HCT116 (cell line): Measurements from ENCODE around the gene SLC6A17. TPM values are rescaled to one million over a fixed set of nuclear protein-coding genes. Genes with fewer than 3 reads are reported as not detected.

Experiments used
- ATAC-seq: fragments of 200-7000 bp; cut with Tn5 transposase; 2 replicates; pipeline ENCODE4 v1.9.1; 2020; ENCODE audit warnings: mild to moderate bottlenecking, moderate library complexity
- BruUV-seq: library from RNA; stranded (reverse); fragments of 400-500 nt; replicated peaks from 2 replicates; lab custom pipeline; 2021; lab: Mats Ljungman, UMichigan
- CTCF ChIA-PET: fragments of 300-600 bp; sonication (Branson Sonifier 250); formaldehyde crosslinking; loops from one replicate; lab custom pipeline; 2021; ENCODE audit warnings: antibody characterized with exemption; lab: Charles Lee
- POLR2A ChIA-PET: fragments of 300-600, 350-600 bp; sonication (Branson Sonifier 250); formaldehyde crosslinking; loops from one replicate; lab custom pipeline; 2021; ENCODE audit warnings: antibody characterized with exemption; lab: Charles Lee
- RAD21 ChIA-PET, 2 experiments: fragments of 300-600 bp; sonication (Branson Sonifier 250); formaldehyde crosslinking; loops; one replicate each; lab custom pipeline; 2023; ENCODE audit warnings: low total read pairs in 2 of 2; ENCODE audit not compliant: uncharacterized antibody in 2 of 2, unreplicated experiment in 2 of 2, low non-redundant PET in 1 of 2; lab: Charles Lee
- DNase-seq: peaks from one replicate; pipeline ENCODE4 v3.0.0-alpha.2; 2010; ENCODE audit warnings: low read depth, low spot score
- H2AFZ ChIP-seq: fragments of 200-600 bp; shearing (Covaris generic), sonication (generic); 2 replicates; pipeline ENCODE4 v1.6.1; 2017; ENCODE audit warnings: low read depth, mixed run types, mixed read lengths, antibody characterized with exemption, low read length; ENCODE audit not compliant: poor library complexity, severe bottlenecking
- H3K27ac ChIP-seq: 2 replicates; pipeline ENCODE4 v1.5.1; 2012; ENCODE audit warnings: low read depth, low read length
- H3K27me3 ChIP-seq: fragments of 200-600 bp; sonication (generic); 2 replicates; pipeline ENCODE4 v1.6.1; 2016; ENCODE audit warnings: mixed run types, low read length, mixed read lengths; ENCODE audit not compliant: insufficient read depth
- H3K36me3 ChIP-seq, 2 experiments: fragments of 200-500 bp in 1 of 2; fragments of 200-600 bp in 1 of 2; sonication (Bioruptor generic) in 1 of 2; sonication (generic) in 1 of 2; 2 replicates each; pipeline versions ENCODE4 v1.5.1 to v1.6.1; 2014 to 2016; ENCODE audit warnings: low read length in 2 of 2, inconsistent platforms in 1 of 2, mixed read lengths in 1 of 2, mixed run types in 1 of 2; ENCODE audit not compliant: insufficient read depth in 2 of 2, control insufficient read depth in 1 of 2
- H3K4me1 ChIP-seq, 2 experiments: fragments of 200-600 bp in 1 of 2; sonication (generic) in 1 of 2; 2 replicates each; pipeline versions ENCODE4 v1.5.1 to v1.6.1; 2012 to 2017; ENCODE audit warnings: low read length in 2 of 2, inconsistent platforms in 1 of 2, mild to moderate bottlenecking in 1 of 2, mixed read lengths in 1 of 2, mixed run types in 1 of 2, moderate library complexity in 1 of 2; ENCODE audit not compliant: insufficient read depth in 2 of 2, control insufficient read depth in 1 of 2
- H3K4me2 ChIP-seq: fragments of 200-600 bp; sonication (generic); 2 replicates; pipeline ENCODE4 v1.6.1; 2017; ENCODE audit warnings: mixed run types, low read length, mixed read lengths
- H3K4me3 ChIP-seq, 2 experiments: fragments of 200-600 bp in 1 of 2; sonication (generic) in 1 of 2; replicated peaks in 1 of 2; 2 replicates each; pipeline ENCODE4 v1.5.1; 2011 to 2016; ENCODE audit warnings: low read length in 2 of 2, control low read depth in 1 of 2, low read depth in 1 of 2, mild to moderate bottlenecking in 1 of 2, mixed read lengths in 1 of 2, mixed run types in 1 of 2
- H3K79me2 ChIP-seq: fragments of 200-600 bp; sonication (generic); 2 replicates; pipeline ENCODE4 v1.6.1; 2017; ENCODE audit warnings: mild to moderate bottlenecking, mixed run types, low read length, moderate library complexity, mixed read lengths; ENCODE audit not compliant: insufficient read depth
- H3K9ac ChIP-seq: fragments of 200-600 bp; sonication (generic); 2 replicates; pipeline ENCODE4 v1.6.1; 2016; ENCODE audit warnings: low read length, mixed read lengths
- H3K9me2 ChIP-seq: fragments of 200-600 bp; sonication (generic), shearing (Covaris generic); 2 replicates; pipeline ENCODE4 v1.6.1; 2017; ENCODE audit warnings: mixed run types, mild to moderate bottlenecking, moderate library complexity; ENCODE audit not compliant: insufficient read depth
- H3K9me3 ChIP-seq, 2 experiments: fragments of 200-500 bp in 1 of 2; fragments of 200-600 bp in 1 of 2; sonication (Bioruptor generic) in 1 of 2; sonication (generic) in 1 of 2; 2 replicates each; pipeline ENCODE4 v1.6.1; 2014 to 2017; ENCODE audit warnings: low read length in 2 of 2, mixed read lengths in 2 of 2, inconsistent platforms in 1 of 2, low read depth in 1 of 2, mild to moderate bottlenecking in 1 of 2, mixed run types in 1 of 2, moderate library complexity in 1 of 2; ENCODE audit not compliant: control insufficient read depth in 1 of 2, insufficient read depth in 1 of 2
- H4K20me1 ChIP-seq: fragments of 200-600 bp; sonication (generic), shearing (Covaris generic); 2 replicates; pipeline ENCODE4 v1.6.1; 2017; ENCODE audit warnings: mixed run types, mild to moderate bottlenecking, moderate library complexity; ENCODE audit not compliant: insufficient read depth
- CBX3 ChIP-seq: IDR thresholded peaks from 2 replicates; pipeline ENCODE4 v1.6.1; 2012; ENCODE audit warnings: low read depth
- CEBPB ChIP-seq: IDR thresholded peaks from 2 replicates; pipeline ENCODE4 v1.6.1; 2012; ENCODE audit warnings: low read depth
- CTCF ChIP-seq, 3 experiments: fragments of 200-600 bp in 1 of 3; sonication (generic) in 1 of 3; IDR thresholded peaks in 2 of 3; conservative IDR thresholded peaks in 1 of 3; 2 replicates each; pipeline ENCODE4 v1.5.1; 2012 to 2017; ENCODE audit warnings: low read depth in 2 of 3, low read length in 2 of 3, antibody characterized with exemption in 1 of 3, borderline replicate concordance in 1 of 3, control low read depth in 1 of 3, mild to moderate bottlenecking in 1 of 3, mixed read lengths in 1 of 3, mixed run types in 1 of 3, moderate library complexity in 1 of 3; ENCODE audit not compliant: insufficient read depth in 1 of 3
- EGR1 ChIP-seq: IDR thresholded peaks from 2 replicates; pipeline ENCODE4 v1.6.1; 2012; ENCODE audit warnings: low read depth
- EZH2 ChIP-seq: fragments of 200-600 bp; sonication (generic); IDR thresholded peaks from 2 replicates; pipeline ENCODE4 v1.6.1; 2017; ENCODE audit warnings: antibody characterized with exemption, mixed run types
- EZH2phosphoT487 ChIP-seq: fragments of 200-600 bp; IDR thresholded peaks from 2 replicates; pipeline ENCODE4 v1.6.1; 2018; ENCODE audit warnings: antibody characterized with exemption, borderline replicate concordance
- FOSL1 ChIP-seq: IDR thresholded peaks from 2 replicates; pipeline ENCODE4 v1.6.1; 2012; ENCODE audit warnings: low read depth
- JUND ChIP-seq: IDR thresholded peaks from 2 replicates; pipeline ENCODE4 v1.6.1; 2012
- RAD21 ChIP-seq: IDR thresholded peaks from 2 replicates; pipeline ENCODE4 v1.6.1; 2012; ENCODE audit warnings: low read depth, mild to moderate bottlenecking
- SIN3A ChIP-seq: IDR thresholded peaks from 2 replicates; pipeline ENCODE4 v1.6.1; 2012; ENCODE audit warnings: low read depth
- ZBTB33 ChIP-seq: IDR thresholded peaks from 2 replicates; pipeline ENCODE4 v1.6.1; 2011; ENCODE audit warnings: mild to moderate bottlenecking, low read length, moderate library complexity; ENCODE audit not compliant: insufficient replicate concordance; ENCODE audit errors: extremely low read depth
- intact Hi-C: fragments of 100-400 bp; cut with micrococcal nuclease; formaldehyde crosslinking; loops from 2 replicates; pipeline ENCODE4 v1.10.0; 2022
- total RNA-seq: library from RNA; stranded (reverse); gene quantifications from one replicate; pipeline ENCODE4 v1.2.1, GENCODE V29; 2021; ENCODE audit not compliant: unreplicated experiment

SLC6A17 gene
- total RNA-seq, 1 experiment from 2014 or later = 10.5 TPM

GRCh38 chr1:110223581-110223980 lies 73.3 kb downstream of the SLC6A17 start:
- Histone ChIP-seq H3K4me3 (no peak overlapping the region), H2AFZ (no peak overlapping the region)

More at GRCh38 chr1:110223581-110223980, 73.3 kb downstream of the SLC6A17 start:
- Histone ChIP-seq H3K27me3 (no peaks in the 10 kb centered on the region), H3K36me3 (peaks cover 0 to 2% of the 10 kb centered on the region in 2 experiments; a peak in 1 of 4 replicates), H3K9me2 (no peaks in the 10 kb centered on the region), H3K27ac (no peak overlapping the region), H4K20me1 (no peaks in the 10 kb centered on the region), H3K9me3 (no peaks in the 10 kb centered on the region), H3K9ac (no peak overlapping the region), H3K79me2 (no peaks in the 10 kb centered on the region), H3K4me1 (no peaks in the 10 kb centered on the region), H3K4me2 (no peak overlapping the region)
- no peak for TF ChIP-seq JUND
- TF ChIP-seq EZH2 = no peak
- TF ChIP-seq CTCF (IDR thresholded peaks at IDR 0.05 in 2 of 3, conservative IDR thresholded peaks at IDR 0.05 in 1 of 3; ENCODE audit: borderline replicate concordance in 1 of 3, insufficient read depth in 1 of 3, low read depth in 2 of 3, low read length in 2 of 3) = no peak
- TF ChIP-seq EZH2phosphoT487 = no peak
- TF ChIP-seq CBX3 = no peak
- no peak for TF ChIP-seq FOSL1
- TF ChIP-seq ZBTB33 = no peak
- TF ChIP-seq CEBPB = no peak
- no peak for TF ChIP-seq EGR1
- no peak for TF ChIP-seq SIN3A
- TF ChIP-seq RAD21 = no peak
- ChIA-PET CTCF (no interaction called here), POLR2A (no interaction called here), RAD21 (no interaction called here)
- intact Hi-C loops = no loop called here
- DNase-seq (no peak), ATAC-seq (no peak)
- no TSS peak for BruUV-seq
